Heart left ventricle (tissue), 13 donors: ENCODE results near the gene HAL.

Experiments
- CTCF ChIP-seq, 12 donors: fragments of 200-600 bp; sonication (generic) in 4 of 12; IDR thresholded peaks; one replicate each; pipeline versions ENCODE4 v1.5.0 to v1.8.0; 2018 to 2022; ENCODE audit warnings: antibody characterized with exemption in 12 of 12, mild to moderate bottlenecking in 5 of 12
- POLR2A ChIP-seq, 2 donors: fragments of 450-650 bp; IDR thresholded peaks; one replicate each; pipeline ENCODE4 v1.6.1; 2017; ENCODE audit warnings: antibody characterized with exemption in 2 of 2, mild to moderate bottlenecking in 2 of 2, moderate library complexity in 2 of 2
- donor health status: ischemic (EF 13 %, LVEDD 7.1; RV severe dilation, severe dysfunction).
- donor health status: DM: no; HTN: yes; CAD: no.
- donor health status: DM: no; HTN: no; CAD: no.
- donor health status: ischemic (EF 25% LVEDD 6.9; RV normal size, moderate dysfunction).
- donor health status: ischemic (EF 25% LVEDD 5.7; RV mildly dilated, moderate dysfunction).
- donor health status: ischemic (EF 35%, LVEDD 5.7; RV mildly dilated, moderate dysfunction).
- donor health status: nonischemic (EF 11% LVEDD 7.7; RV severe dilation, severe dysfunction).
- donor health status: DM: yes; HTN: yes; CAD: no.
- donor health status: PGD.
- donor health status: ischemic (EF 29% LVEDD 5.4; RV normal size, mild dysfunction).
- donor health status: nonischemic (EF 23%, LVEDD 6.1; RV moderate dilation, normal function).

GRCh38 chr12:95989504-95990123 lies 6.5 kb downstream of the HAL start:
- TF ChIP-seq POLR2A (IDR thresholded peaks at IDR 0.05) (no peak), CTCF (IDR thresholded peaks at IDR 0.05) (no peak)
